HCT116 (cell line): ENCODE results near the gene DOCK4.

Experiments used
- CBX3 ChIP-seq: IDR thresholded peaks from 2 replicates; pipeline ENCODE4 v1.6.1; 2012; ENCODE audit warnings: low read depth
- POLR2A ChIP-seq: IDR thresholded peaks from 2 replicates; pipeline ENCODE4 v1.7.0; 2011; ENCODE audit warnings: borderline replicate concordance; ENCODE audit not compliant: insufficient read depth, insufficient read length; ENCODE audit errors: extremely low read depth
- TF ChIP-seq, protein P1 (sequence below), 3 experiments: fragments of 200-600 bp in 1 of 3; sonication (generic) in 1 of 3; IDR thresholded peaks in 2 of 3; conservative IDR thresholded peaks in 1 of 3; 2 replicates each; pipeline ENCODE4 v1.5.1; 2012 to 2017; ENCODE audit warnings: low read depth in 2 of 3, low read length in 2 of 3, antibody characterized with exemption in 1 of 3, borderline replicate concordance in 1 of 3, control low read depth in 1 of 3, mild to moderate bottlenecking in 1 of 3, mixed read lengths in 1 of 3, mixed run types in 1 of 3, moderate library complexity in 1 of 3; ENCODE audit not compliant: insufficient read depth in 1 of 3

DNA sequence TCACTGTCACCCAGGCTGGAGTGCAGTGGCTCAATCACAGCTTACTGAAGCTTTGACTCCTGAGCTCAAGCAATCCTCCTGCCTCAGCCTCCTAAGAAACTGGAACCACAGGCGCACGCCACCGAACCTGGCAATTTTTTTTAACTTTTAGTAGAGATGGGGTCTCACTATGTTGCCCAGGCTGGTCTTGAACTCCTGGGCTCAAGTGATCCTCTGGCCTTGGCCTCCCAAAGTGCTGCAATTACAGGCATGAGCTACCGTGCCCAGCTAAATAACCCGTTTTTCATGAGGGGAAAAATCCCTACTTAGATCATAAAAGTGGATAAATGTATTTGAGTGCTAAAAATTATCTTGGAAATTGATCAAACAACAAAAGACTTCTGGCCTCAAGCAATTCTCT is 443.4 kb downstream of the DOCK4 start:
- TF ChIP-seq, protein P1, sequence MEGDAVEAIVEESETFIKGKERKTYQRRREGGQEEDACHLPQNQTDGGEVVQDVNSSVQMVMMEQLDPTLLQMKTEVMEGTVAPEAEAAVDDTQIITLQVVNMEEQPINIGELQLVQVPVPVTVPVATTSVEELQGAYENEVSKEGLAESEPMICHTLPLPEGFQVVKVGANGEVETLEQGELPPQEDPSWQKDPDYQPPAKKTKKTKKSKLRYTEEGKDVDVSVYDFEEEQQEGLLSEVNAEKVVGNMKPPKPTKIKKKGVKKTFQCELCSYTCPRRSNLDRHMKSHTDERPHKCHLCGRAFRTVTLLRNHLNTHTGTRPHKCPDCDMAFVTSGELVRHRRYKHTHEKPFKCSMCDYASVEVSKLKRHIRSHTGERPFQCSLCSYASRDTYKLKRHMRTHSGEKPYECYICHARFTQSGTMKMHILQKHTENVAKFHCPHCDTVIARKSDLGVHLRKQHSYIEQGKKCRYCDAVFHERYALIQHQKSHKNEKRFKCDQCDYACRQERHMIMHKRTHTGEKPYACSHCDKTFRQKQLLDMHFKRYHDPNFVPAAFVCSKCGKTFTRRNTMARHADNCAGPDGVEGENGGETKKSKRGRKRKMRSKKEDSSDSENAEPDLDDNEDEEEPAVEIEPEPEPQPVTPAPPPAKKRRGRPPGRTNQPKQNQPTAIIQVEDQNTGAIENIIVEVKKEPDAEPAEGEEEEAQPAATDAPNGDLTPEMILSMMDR (IDR thresholded peaks at IDR 0.05 in 2 of 3, conservative IDR thresholded peaks at IDR 0.05 in 1 of 3; ENCODE audit: borderline replicate concordance in 1 of 3, insufficient read depth in 1 of 3, low read depth in 2 of 3, low read length in 2 of 3): no peak
- TF ChIP-seq POLR2A (no peak), CBX3 (no peak)
